Tibial nerve (tissue), 4 donors: ENCODE data around the gene SLC2A6. TPM values are rescaled to one million over a fixed set of nuclear protein-coding genes. Genes with fewer than 3 reads are reported as not detected.

ENCODE experiments used
- DNase-seq, 2 donors: peaks; one replicate each; pipeline ENCODE4 v3.0.0-alpha.2; 2019; ENCODE audit warnings: low spot score in 2 of 2
- H3K27ac ChIP-seq, 4 donors: fragments of 200-600 bp; sonication (generic) in 3 of 4; one replicate each; pipeline ENCODE4 v1.5.1; 2017 to 2019; ENCODE audit warnings: mild to moderate bottlenecking in 1 of 4
- H3K27me3 ChIP-seq, 2 donors: fragments of 200-600 bp; sonication (generic) in 1 of 2; one replicate each; pipeline versions ENCODE4 v1.5.1 to v1.6.0; 2017 to 2019
- H3K36me3 ChIP-seq, 3 donors: fragments of 200-600 bp; sonication (generic); one replicate each; pipeline ENCODE4 v1.5.1; 2018 to 2019
- H3K4me1 ChIP-seq, 4 donors: fragments of 200-600 bp; sonication (generic) in 3 of 4; one replicate each; pipeline ENCODE4 v1.5.1; 2017 to 2019
- H3K4me3 ChIP-seq, 4 donors: fragments of 200-600 bp; sonication (generic) in 3 of 4; one replicate each; pipeline ENCODE4 v1.5.1; 2017 to 2019; ENCODE audit warnings: mild to moderate bottlenecking in 1 of 4, moderate library complexity in 1 of 4
- H3K9me3 ChIP-seq, 4 donors: fragments of 200-600 bp; sonication (generic) in 3 of 4; one replicate each; pipeline ENCODE4 v1.5.1; 2017 to 2019
- EP300 ChIP-seq, 2 donors: sonication (generic); formaldehyde crosslinking; IDR thresholded peaks; one replicate each; pipeline ENCODE4 v1.6.1; 2017; ENCODE audit warnings: antibody characterized with exemption in 2 of 2, mild to moderate bottlenecking in 1 of 2
- POLR2A ChIP-seq, 2 donors: fragments of 450-650 bp; IDR thresholded peaks; one replicate each; pipeline ENCODE4 v1.6.1; 2017; ENCODE audit warnings: antibody characterized with exemption in 2 of 2, mild to moderate bottlenecking in 2 of 2, moderate library complexity in 2 of 2
- WGBS, 2 donors: methylation state at CpG; one replicate each; pipeline ENCODE4 v1.1.5; 2018; 5-methylcytosine and 5-hydroxymethylcytosine counted together
- total RNA-seq, 4 donors: library from RNA; depleted of rRNA; stranded (reverse); fragments of >200 nt; gene quantifications; one replicate each; pipeline ENCODE4 v1.1.0, GENCODE V29; 2016
- TF ChIP-seq, protein P1 (sequence below), 5 experiments: fragments of 200-600 bp in 3 of 5; fragments of 450-650 bp in 2 of 5; sonication (generic) in 3 of 5; IDR thresholded peaks; one replicate each; pipeline ENCODE4 v1.5.1; 2016 to 2019; ENCODE audit warnings: antibody characterized with exemption in 5 of 5, mild to moderate bottlenecking in 3 of 5, moderate library complexity in 2 of 5

The SLC2A6 gene
- total RNA-seq, 4 donors from 2014 or later = 2.1 to 6.3 (median 3.0) TPM

DNA sequence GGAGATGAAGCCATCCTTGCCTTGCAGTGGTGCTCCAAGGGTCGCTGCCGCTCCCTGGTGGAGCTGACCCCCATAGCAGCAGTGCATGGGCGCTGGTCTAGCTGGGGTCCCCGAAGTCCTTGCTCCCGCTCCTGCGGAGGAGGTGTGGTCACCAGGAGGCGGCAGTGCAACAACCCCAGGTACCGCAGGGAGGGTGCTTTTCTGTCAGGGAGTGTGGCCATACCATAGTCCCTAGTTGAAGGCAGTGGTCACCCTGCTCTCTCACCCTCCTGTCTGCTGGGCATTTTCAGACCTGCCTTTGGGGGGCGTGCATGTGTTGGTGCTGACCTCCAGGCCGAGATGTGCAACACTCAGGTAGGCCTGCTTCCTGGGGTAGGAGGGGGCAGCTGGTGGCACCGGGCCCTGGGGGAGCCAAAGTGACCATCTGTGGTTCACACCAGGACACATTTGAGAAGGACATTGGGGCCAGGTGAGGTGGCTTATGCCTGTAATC lies 45.5 kb downstream of the SLC2A6 start:
- Histone ChIP-seq H3K27me3 (peaks cover 0 to 9% of the 10 kb centered on the region in 2 donors), H3K9me3 (no peaks in the 10 kb centered on the region), H3K4me3 (no peak overlapping the region), H3K27ac (no peak overlapping the region), H3K4me1 (peaks cover 0 to 14% (median under 1%) of the 10 kb centered on the region in 4 donors), H3K36me3 (no peaks in the 10 kb centered on the region)
- 87 to 91% methylated on average over 3 to 8 of the region's 11 CpGs for WGBS, 2 donors
- TF ChIP-seq, protein P1, sequence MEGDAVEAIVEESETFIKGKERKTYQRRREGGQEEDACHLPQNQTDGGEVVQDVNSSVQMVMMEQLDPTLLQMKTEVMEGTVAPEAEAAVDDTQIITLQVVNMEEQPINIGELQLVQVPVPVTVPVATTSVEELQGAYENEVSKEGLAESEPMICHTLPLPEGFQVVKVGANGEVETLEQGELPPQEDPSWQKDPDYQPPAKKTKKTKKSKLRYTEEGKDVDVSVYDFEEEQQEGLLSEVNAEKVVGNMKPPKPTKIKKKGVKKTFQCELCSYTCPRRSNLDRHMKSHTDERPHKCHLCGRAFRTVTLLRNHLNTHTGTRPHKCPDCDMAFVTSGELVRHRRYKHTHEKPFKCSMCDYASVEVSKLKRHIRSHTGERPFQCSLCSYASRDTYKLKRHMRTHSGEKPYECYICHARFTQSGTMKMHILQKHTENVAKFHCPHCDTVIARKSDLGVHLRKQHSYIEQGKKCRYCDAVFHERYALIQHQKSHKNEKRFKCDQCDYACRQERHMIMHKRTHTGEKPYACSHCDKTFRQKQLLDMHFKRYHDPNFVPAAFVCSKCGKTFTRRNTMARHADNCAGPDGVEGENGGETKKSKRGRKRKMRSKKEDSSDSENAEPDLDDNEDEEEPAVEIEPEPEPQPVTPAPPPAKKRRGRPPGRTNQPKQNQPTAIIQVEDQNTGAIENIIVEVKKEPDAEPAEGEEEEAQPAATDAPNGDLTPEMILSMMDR (IDR thresholded peaks at IDR 0.05) = no peak
- no peak for TF ChIP-seq POLR2A (IDR thresholded peaks at IDR 0.05)
- DNase-seq = no peak

DNA sequence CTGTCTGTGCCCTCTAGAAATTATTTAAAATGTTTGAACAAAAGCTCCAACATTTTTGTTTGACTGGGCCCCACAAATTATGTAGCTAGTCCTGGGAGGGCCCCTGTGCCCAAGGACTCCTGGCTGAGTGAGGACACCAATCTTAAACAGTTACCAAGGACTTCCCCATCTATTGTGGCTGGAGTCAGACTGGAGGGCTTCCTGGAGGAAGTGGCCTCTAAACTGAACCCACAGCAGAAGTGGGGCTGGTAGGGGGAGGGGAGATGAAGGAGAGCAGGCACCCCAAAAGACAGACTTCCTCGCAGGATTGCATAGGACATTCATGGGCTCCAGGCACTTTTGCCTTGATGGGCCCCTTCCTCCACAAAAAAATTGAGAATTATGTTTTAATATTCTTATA lies 48.7 kb downstream of the SLC2A6 start:
- H3K27ac ChIP-seq = no peak overlapping the region
- no peak for DNase-seq
- H3K9me3 ChIP-seq = no peaks in the 10 kb centered on the region
- TF ChIP-seq, protein P1 (IDR thresholded peaks at IDR 0.05) = no peak
- no peak for TF ChIP-seq EP300 (IDR thresholded peaks at IDR 0.05)
- no peak for TF ChIP-seq POLR2A (IDR thresholded peaks at IDR 0.05)
- 90 to 96% methylated on average over 1 of the region's 1 CpG for WGBS, 2 donors
- H3K27me3 ChIP-seq = peaks cover 0 to 34% of the 10 kb centered on the region in 2 donors
- peaks cover 0 to 18% (median 0%) of the 10 kb centered on the region in 3 donors for H3K36me3 ChIP-seq
- H3K4me3 ChIP-seq = no peak overlapping the region
- H3K4me1 ChIP-seq = peaks cover 0 to 20% (median 2%) of the 10 kb centered on the region in 4 donors

DNA sequence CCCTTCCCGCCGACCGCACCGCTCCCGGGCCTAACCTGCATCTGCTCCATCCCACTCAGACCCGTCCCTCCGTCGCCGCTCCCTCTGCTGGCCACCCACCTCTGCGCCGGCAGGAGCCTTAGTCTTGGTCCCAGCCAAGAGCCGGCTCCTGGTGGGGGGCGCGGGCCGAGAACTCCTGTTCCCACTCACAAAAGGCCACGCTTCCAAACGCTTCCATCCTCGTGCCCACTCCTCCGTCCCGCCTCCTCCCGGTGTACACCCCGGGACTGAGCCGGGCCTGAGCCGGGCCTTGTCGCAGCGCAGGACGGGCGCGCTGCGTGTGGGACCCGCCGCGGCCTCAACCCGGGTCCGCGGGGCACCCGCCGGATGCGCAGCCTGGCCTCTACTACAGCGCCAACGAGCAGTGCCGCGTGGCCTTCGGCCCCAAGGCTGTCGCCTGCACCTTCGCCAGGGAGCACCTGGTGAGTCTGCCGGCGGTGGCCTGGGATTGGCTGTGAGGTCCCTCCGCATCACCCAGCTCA lies 49.2 kb downstream of the SLC2A6 start:
- no peak for DNase-seq
- H3K36me3 ChIP-seq = peaks cover 0 to 23% (median 0%) of the 10 kb centered on the region in 3 donors
- H3K9me3 ChIP-seq = no peaks in the 10 kb centered on the region
- WGBS, 2 donors = 22 to 25% methylated on average over 35 of the region's 49 CpGs
- peaks cover 0 to 34% of the 10 kb centered on the region in 2 donors for H3K27me3 ChIP-seq
- peaks cover 0 to 20% (median 2%) of the 10 kb centered on the region in 4 donors for H3K4me1 ChIP-seq
- H3K27ac ChIP-seq = no peak overlapping the region
- H3K4me3 ChIP-seq = no peak overlapping the region
- no peak for TF ChIP-seq EP300 (IDR thresholded peaks at IDR 0.05)
- TF ChIP-seq POLR2A (IDR thresholded peaks at IDR 0.05) = no peak
- TF ChIP-seq, protein P1 (IDR thresholded peaks at IDR 0.05) = no peak

DNA sequence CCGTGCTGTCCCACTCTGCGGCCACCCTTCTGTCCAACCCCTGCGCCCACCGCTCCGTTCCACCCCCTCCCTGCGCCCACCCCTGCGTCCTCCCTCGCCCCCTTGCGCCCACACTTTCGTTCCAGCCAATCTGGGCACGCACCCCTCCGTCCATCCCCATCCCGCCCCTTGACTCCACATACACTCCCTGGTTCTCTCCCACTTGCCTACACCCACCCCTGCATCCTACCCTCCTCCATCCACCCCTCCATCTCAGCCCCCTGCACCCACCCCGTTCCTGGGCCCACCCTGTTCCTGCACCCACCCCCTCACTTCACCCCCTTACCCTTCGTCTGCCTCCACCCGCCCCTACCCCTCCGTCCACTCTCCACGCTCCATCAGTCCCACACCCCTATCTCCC lies 49.7 kb downstream of the SLC2A6 start:
- Histone ChIP-seq H3K9me3 (no peaks in the 10 kb centered on the region), H3K4me1 (peaks cover 0 to 20% (median 2%) of the 10 kb centered on the region in 4 donors), H3K4me3 (no peak overlapping the region), H3K36me3 (peaks cover 0 to 28% (median 0%) of the 10 kb centered on the region in 3 donors), H3K27me3 (peaks cover 0 to 34% of the 10 kb centered on the region in 2 donors), H3K27ac (no peak overlapping the region)
- 5 to 8% methylated on average over 17 to 18 of the region's 18 CpGs for WGBS, 2 donors
- no peak for DNase-seq
- TF ChIP-seq POLR2A (IDR thresholded peaks at IDR 0.05) = no peak
- TF ChIP-seq, protein P1 (IDR thresholded peaks at IDR 0.05) = no peak
- TF ChIP-seq EP300 (IDR thresholded peaks at IDR 0.05) = no peak

DNA sequence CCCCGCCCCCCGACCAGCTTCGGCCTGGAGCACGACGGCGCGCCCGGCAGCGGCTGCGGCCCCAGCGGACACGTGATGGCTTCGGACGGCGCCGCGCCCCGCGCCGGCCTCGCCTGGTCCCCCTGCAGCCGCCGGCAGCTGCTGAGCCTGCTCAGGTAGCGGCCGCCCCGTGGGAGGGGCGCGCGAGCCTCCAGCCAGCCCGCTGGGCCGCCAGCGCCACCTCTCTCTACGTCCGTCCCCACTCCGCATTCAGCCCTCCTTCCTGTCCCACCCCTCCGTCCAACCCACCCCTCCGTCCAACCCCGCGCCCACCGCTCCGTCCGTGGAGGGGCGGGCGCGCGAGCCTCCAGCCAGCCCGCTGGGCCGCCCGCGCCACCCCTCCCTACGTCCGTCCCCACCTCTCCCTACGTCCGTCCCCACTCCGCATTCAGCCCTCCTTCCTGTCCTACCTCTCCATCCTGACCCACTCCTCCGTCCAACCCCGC lies 50.2 kb downstream of the SLC2A6 start:
- Histone ChIP-seq H3K9me3 (no peaks in the 10 kb centered on the region), H3K4me1 (peaks cover 0 to 20% (median 2%) of the 10 kb centered on the region in 4 donors), H3K27ac (no peak overlapping the region), H3K4me3 (peak overlapping the region in 2 of 4 donors; percentile 21 to 40), H3K36me3 (peaks cover 0 to 31% (median 0%) of the 10 kb centered on the region in 3 donors), H3K27me3 (peaks cover 0 to 34% of the 10 kb centered on the region in 2 donors)
- whole genome bisulfite sequencing, 2 donors = 0 to 2% methylated on average over 27 to 39 of the region's 57 CpGs
- no peak for DNase-seq
- TF ChIP-seq, protein P1 (IDR thresholded peaks at IDR 0.05) = no peak
- TF ChIP-seq EP300 (IDR thresholded peaks at IDR 0.05) (no peak), POLR2A (IDR thresholded peaks at IDR 0.05) (no peak)
